BJ (cell line): Measurements from ENCODE around the gene IFITM2. TPM values are rescaled to one million over a fixed set of nuclear protein-coding genes. Genes with fewer than 3 reads are reported as not detected.

Experiments used
- CTCF ChIA-PET: fragments of 350-600 bp; formaldehyde crosslinking; extraction: SDS; loops from one replicate; lab custom pipeline; 2021; ENCODE audit warnings: antibody characterized with exemption, inconsistent platforms; lab: Yijun Ruan, JAX
- POLR2A ChIA-PET: fragments of 300-600 bp; sonication (Branson Sonifier 250); formaldehyde crosslinking; extraction: SDS; loops from one replicate; lab custom pipeline; 2021; ENCODE audit warnings: antibody characterized with exemption; lab: Charles Lee
- DNase-seq: peaks from one replicate; pipeline ENCODE4 v3.0.0-alpha.2; 2011; ENCODE audit warnings: low read depth
- H3K27me3 ChIP-seq: 2 replicates; pipeline ENCODE4 v1.6.0; 2011; ENCODE audit warnings: low read length; ENCODE audit not compliant: control insufficient read depth, insufficient read depth
- H3K36me3 ChIP-seq: 2 replicates; pipeline ENCODE4 v1.5.1; 2011; ENCODE audit warnings: low read length; ENCODE audit not compliant: control insufficient read depth, insufficient read depth
- H3K4me3 ChIP-seq: 2 replicates; pipeline ENCODE4 v1.5.1; 2011; ENCODE audit warnings: low read depth, mild to moderate bottlenecking, control low read depth, low read length
- polyA plus RNA-seq: library from polyadenylated mRNA; depleted of rRNA; stranded (reverse); fragments of >200 nt; gene quantifications from 2 replicates; pipeline ENCODE4 v1.2.3, GENCODE V29; 2011
- TF ChIP-seq, protein P1 (sequence below): IDR thresholded peaks from 2 replicates; pipeline ENCODE4 v1.5.1; 2011; ENCODE audit warnings: low read depth, mild to moderate bottlenecking, control low read depth, inconsistent platforms, low read length, moderate library complexity; ENCODE audit not compliant: insufficient read depth

Gene IFITM2
- polyA plus RNA-seq, 1 experiment = 813 TPM

DNA sequence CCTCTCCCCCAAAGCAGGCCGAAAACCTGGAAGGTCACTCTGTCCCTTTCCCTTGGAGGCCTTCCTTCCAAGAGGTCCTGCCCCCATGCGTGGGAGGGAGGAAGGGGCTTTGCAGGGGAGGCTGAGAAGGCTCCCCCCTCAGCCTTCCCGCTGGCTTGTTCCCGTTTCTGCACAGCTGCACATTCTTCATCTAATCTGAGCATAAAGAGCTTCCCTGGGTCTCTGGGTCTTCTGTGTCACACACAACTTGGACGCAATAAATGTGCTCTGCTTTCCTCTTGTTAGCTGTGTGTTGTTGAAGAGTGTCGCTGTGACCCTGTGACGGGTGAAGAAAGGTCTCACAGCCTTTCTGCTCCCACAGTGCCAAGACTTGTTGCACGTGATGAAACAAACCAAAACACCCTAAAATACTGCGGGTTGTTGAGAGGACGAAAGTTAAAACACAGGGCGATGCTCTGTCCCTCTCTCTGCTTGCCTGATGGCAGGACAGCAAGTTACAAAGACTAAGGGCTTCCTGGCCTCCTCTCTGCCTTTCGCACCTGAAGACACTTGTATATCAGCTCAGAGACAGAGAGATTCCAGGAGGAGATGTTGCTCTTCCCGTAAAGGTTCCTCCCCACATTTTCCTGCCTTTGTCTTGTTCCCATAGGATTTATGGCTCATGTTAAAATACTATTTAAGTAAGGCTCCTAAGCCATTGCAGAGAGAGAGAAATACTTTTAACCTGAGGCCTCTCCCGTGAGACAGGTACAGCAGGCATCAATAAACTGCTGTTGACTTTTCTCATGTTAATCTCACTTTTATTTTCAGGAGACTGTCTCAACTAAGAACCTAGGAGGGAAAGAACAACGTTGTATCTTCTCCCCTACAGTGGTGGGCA is 28.4 kb downstream of the IFITM2 start:
- no peak for DNase-seq
- Histone ChIP-seq H3K4me3 (no peak overlapping the region), H3K36me3 (no peaks in the 10 kb centered on the region), H3K27me3 (no peaks in the 10 kb centered on the region; the same call in 1 of the 2 replicates)
- POLR2A ChIA-PET = no interaction called here
- CTCF ChIA-PET = interaction anchor here (0.7 kb wide), 1 partner anchor 128 kb away, joined by 3 read pairs; no protein-coding TSS in a partner anchor
- TF ChIP-seq, protein P1, sequence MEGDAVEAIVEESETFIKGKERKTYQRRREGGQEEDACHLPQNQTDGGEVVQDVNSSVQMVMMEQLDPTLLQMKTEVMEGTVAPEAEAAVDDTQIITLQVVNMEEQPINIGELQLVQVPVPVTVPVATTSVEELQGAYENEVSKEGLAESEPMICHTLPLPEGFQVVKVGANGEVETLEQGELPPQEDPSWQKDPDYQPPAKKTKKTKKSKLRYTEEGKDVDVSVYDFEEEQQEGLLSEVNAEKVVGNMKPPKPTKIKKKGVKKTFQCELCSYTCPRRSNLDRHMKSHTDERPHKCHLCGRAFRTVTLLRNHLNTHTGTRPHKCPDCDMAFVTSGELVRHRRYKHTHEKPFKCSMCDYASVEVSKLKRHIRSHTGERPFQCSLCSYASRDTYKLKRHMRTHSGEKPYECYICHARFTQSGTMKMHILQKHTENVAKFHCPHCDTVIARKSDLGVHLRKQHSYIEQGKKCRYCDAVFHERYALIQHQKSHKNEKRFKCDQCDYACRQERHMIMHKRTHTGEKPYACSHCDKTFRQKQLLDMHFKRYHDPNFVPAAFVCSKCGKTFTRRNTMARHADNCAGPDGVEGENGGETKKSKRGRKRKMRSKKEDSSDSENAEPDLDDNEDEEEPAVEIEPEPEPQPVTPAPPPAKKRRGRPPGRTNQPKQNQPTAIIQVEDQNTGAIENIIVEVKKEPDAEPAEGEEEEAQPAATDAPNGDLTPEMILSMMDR = no peak

DNA sequence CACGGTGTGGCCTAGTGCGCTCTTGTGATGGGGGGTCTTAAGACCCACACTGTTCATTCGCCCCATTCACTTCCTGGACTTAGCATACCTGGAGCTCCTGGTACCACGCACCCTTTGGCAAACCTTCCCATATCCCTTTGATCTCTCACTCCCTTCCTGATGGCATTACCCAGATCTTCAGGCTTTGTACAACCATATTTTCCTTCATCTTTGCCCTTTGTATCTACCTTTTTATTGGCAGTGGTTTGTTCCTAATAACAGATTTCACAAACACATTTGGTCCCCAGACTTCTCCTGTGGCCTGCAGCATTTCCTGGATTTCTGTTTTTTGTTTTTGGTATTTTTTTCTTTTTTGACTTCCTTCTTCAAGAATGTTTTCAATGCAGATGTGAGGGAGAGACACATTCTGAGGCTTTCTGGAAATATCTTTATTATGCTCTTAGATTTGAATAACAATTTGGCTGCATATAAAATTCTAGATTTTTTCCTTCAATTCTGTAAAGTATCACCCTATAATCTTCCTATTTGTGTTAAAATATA is 29.1 kb downstream of the IFITM2 start:
- CTCF ChIA-PET = no interaction called here
- POLR2A ChIA-PET = interaction anchor here (0.7 kb wide), 1 partner anchor 227 kb away, joined by 3 read pairs; no protein-coding TSS in a partner anchor
- no peaks in the 10 kb centered on the region; the same call in 1 of the 2 replicates for H3K27me3 ChIP-seq
- no peaks in the 10 kb centered on the region for H3K36me3 ChIP-seq
- no peak overlapping the region for H3K4me3 ChIP-seq
- DNase-seq = no peak
- TF ChIP-seq, protein P1 = no peak

DNA sequence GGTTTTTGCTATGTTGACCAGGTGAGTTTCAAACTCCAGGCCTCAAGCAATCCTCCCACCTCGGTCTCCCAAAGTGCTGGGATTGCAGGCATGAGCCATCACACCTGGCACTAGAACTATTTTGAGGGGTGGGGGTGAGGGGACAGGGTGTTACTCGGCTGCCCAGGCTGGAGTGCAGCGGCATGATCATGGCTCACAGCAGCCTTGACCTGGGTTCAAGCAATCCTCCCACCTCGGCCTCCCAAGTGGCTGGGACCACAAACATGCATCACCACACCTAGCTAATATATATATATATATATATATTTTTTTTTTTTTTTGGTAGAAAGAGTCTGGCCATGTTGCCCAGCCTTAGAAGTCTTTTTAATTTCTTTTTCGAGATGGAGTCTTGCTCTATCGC is 30.1 kb downstream of the IFITM2 start:
- Histone ChIP-seq H3K27me3 (no peaks in the 10 kb centered on the region; the same call in 1 of the 2 replicates), H3K4me3 (no peak overlapping the region), H3K36me3 (no peaks in the 10 kb centered on the region)
- TF ChIP-seq, protein P1 = no peak
- no peak for DNase-seq
- ChIA-PET CTCF (no interaction called here), POLR2A (no interaction called here)

DNA sequence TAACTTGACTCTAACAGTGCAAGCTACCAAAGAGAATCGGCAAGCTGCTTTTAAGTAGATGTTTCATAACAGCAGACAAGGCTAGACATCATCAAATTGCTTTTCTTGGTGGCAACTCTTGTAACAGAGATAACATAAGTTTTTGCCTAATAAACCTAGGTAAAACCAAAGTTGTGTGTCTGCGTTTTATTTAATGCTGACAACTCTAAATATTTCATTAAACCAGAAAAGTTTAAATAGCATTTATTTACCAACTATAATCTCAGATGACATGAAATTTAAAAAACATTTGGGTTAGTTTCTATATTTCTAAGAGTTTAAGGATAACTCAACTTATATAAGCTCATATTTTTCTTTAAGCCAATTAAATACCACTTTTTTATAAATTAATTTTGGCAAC is 32.3 kb downstream of the IFITM2 start:
- H3K27me3 ChIP-seq = no peaks in the 10 kb centered on the region; the same call in 1 of the 2 replicates
- TF ChIP-seq, protein P1 = no peak
- no peak overlapping the region for H3K4me3 ChIP-seq
- ChIA-PET POLR2A (interaction anchor here (0.6 kb wide), 1 partner anchor 22 kb away, joined by 3 read pairs; no protein-coding TSS in a partner anchor), CTCF (interaction anchor here (1.0 to 1.9 kb wide), 4 partner anchors 10 to 13 kb away, joined by 3 to 5 read pairs (median 4); no protein-coding TSS in a partner anchor)
- H3K36me3 ChIP-seq = no peaks in the 10 kb centered on the region
- no peak for DNase-seq
